DOHH2 (cell line): ENCODE measurements around the gene MCFD2.
A peak's percentile ranks its signal among the peaks of the same experiment; 100 is the strongest.

Experiments
- H3F3A ChIP-seq: fragments of 200-600 bp; sonication (generic), shearing (Covaris generic); 2 replicates; pipeline ENCODE4 v1.6.0; 2016; ENCODE audit warnings: antibody characterized with exemption, mild to moderate bottlenecking; ENCODE audit not compliant: control insufficient read depth, insufficient read depth
- H3K27ac ChIP-seq: fragments of 200-600 bp; sonication (generic); 2 replicates; pipeline ENCODE4 v1.5.1; 2014; ENCODE audit warnings: low read depth, mild to moderate bottlenecking, low read length, moderate library complexity
- H3K27me3 ChIP-seq: fragments of 200-600 bp; sonication (generic); 2 replicates; pipeline ENCODE4 v1.6.1; 2014; ENCODE audit warnings: mild to moderate bottlenecking, low read length, mixed read lengths; ENCODE audit not compliant: control insufficient read depth
- H3K36me3 ChIP-seq: fragments of 200-600 bp; sonication (generic); 2 replicates; pipeline ENCODE4 v1.6.1; 2014; ENCODE audit warnings: mild to moderate bottlenecking, low read length, moderate library complexity, mixed read lengths; ENCODE audit not compliant: control insufficient read depth
- H3K4me1 ChIP-seq: fragments of 200-600 bp; sonication (generic); 2 replicates; pipeline ENCODE4 v1.6.1; 2014; ENCODE audit warnings: mild to moderate bottlenecking, low read length, mixed read lengths; ENCODE audit not compliant: control insufficient read depth
- H3K4me2 ChIP-seq: fragments of 200-600 bp; sonication (generic); 2 replicates; pipeline ENCODE4 v1.6.0; 2014; ENCODE audit warnings: mild to moderate bottlenecking, low read length, moderate library complexity
- H3K4me3 ChIP-seq: fragments of 200-600 bp; sonication (generic); 2 replicates; pipeline ENCODE4 v1.5.1; 2014; ENCODE audit warnings: mild to moderate bottlenecking, low read length, mixed read lengths
- H3K79me2 ChIP-seq: fragments of 200-600 bp; sonication (generic); 2 replicates; pipeline ENCODE4 v1.6.1; 2014; ENCODE audit warnings: mild to moderate bottlenecking, low read length, mixed read lengths; ENCODE audit not compliant: control insufficient read depth
- H3K9me2 ChIP-seq: fragments of 200-600 bp; sonication (generic); replicated peaks from 2 replicates; pipeline ENCODE4 v1.6.1; 2014; ENCODE audit warnings: mild to moderate bottlenecking, low read length, mixed read lengths; ENCODE audit not compliant: control insufficient read depth
- H3K9me3 ChIP-seq: fragments of 200-600 bp; sonication (generic); 2 replicates; pipeline ENCODE4 v1.6.1; 2014; ENCODE audit warnings: antibody characterized with exemption, low read length, mixed read lengths; ENCODE audit not compliant: control insufficient read depth, insufficient read depth
- H4K20me1 ChIP-seq: fragments of 200-600 bp; sonication (generic); 2 replicates; pipeline ENCODE4 v1.6.0; 2014; ENCODE audit warnings: low read depth, mild to moderate bottlenecking, antibody characterized with exemption, low read length, moderate library complexity; ENCODE audit not compliant: control insufficient read depth, insufficient read depth
- CTCF ChIP-seq: fragments of 200-600 bp; sonication (generic); IDR thresholded peaks from one replicate; pipeline ENCODE4 v1.5.1; 2014; ENCODE audit warnings: antibody characterized with exemption, mild to moderate bottlenecking, low read depth, low read length; ENCODE audit not compliant: poor library complexity, severe bottlenecking
- EZH2phosphoT487 ChIP-seq: fragments of 200-600 bp; sonication (generic); IDR thresholded peaks from 2 replicates; pipeline ENCODE4 v1.6.1; 2017; ENCODE audit warnings: borderline replicate concordance, mild to moderate bottlenecking, antibody characterized with exemption, low read length, moderate library complexity, mixed read lengths

The MCFD2 gene

GRCh38 chr2:46922606-46923005, 7.0 kb upstream of the MCFD2 start:
- Histone ChIP-seq H3K4me1 (peaks cover 13% of the 10 kb centered on the region), H3K79me2 (peaks cover 38% of the 10 kb centered on the region), H3K9me3 (peaks cover 12% of the 10 kb centered on the region; the same call in 1 of the 2 replicates), H3K4me2 (no peak overlapping the region), H3K9me2 (no peaks in the 10 kb centered on the region), H3K27ac (no peak overlapping the region), H3F3A (peaks cover 4% of the 10 kb centered on the region), H3K27me3 (no peaks in the 10 kb centered on the region), H4K20me1 (no peaks in the 10 kb centered on the region), H3K36me3 (peaks cover 5% of the 10 kb centered on the region; the same call in 1 of the 2 replicates), H3K4me3 (no peak overlapping the region)
- TF ChIP-seq EZH2phosphoT487 (no peak), CTCF (no peak)

- no peak overlapping the region for H3K4me3 ChIP-seq
- H3F3A ChIP-seq, result peaks cover 4% of the 10 kb centered on the region
- no peaks in the 10 kb centered on the region for H3K9me2 ChIP-seq
- peaks cover 20% of the 10 kb centered on the region for H3K4me1 ChIP-seq
- H3K27me3 ChIP-seq, result no peaks in the 10 kb centered on the region
- H3K79me2 ChIP-seq, result peaks cover 42% of the 10 kb centered on the region
- peaks cover 10% of the 10 kb centered on the region; the same call in 1 of the 2 replicates for H3K9me3 ChIP-seq
- H4K20me1 ChIP-seq, result no peaks in the 10 kb centered on the region
- peaks cover 5% of the 10 kb centered on the region; the same call in 1 of the 2 replicates for H3K36me3 ChIP-seq
- no peak overlapping the region for H3K4me2 ChIP-seq
- TF ChIP-seq EZH2phosphoT487 (no peak), CTCF (no peak)
- no peak overlapping the region for H3K27ac ChIP-seq
Measured at GRCh38 chr2:46921676-46922448, 6.3 kb upstream of the MCFD2 start.

GRCh38 chr2:46917628-46918027, 2.0 kb upstream of the MCFD2 start:
- Histone ChIP-seq H3K4me2 (peak overlapping the region; percentile 81), H3K27ac (peak overlapping the region; percentile 46), H3F3A (peaks cover 4% of the 10 kb centered on the region), H3K79me2 (peaks cover 66% of the 10 kb centered on the region), H3K9me2 (no peaks in the 10 kb centered on the region), H3K4me3 (peak overlapping the region; percentile 93), H3K9me3 (no peaks in the 10 kb centered on the region), H3K27me3 (no peaks in the 10 kb centered on the region), H3K36me3 (peaks cover 24% of the 10 kb centered on the region), H4K20me1 (peaks cover 18% of the 10 kb centered on the region; the same call in 1 of the 2 replicates), H3K4me1 (peaks cover 43% of the 10 kb centered on the region)
- TF ChIP-seq EZH2phosphoT487 (no peak), CTCF (no peak)
